HCEC 1CT (cell line): Measurements from ENCODE around the gene YKT6.
A peak's percentile ranks its signal among the peaks of the same experiment; 100 is the strongest.
"Not testable (repeated sequence)": the region's sequence is repeated elsewhere in the genome, so short reads cannot be mapped to it uniquely, and the experiment has no call there.

Source experiments
- DNase-seq: peaks from one replicate; pipeline ENCODE4 v3.0.0-alpha.2; 2017

The YKT6 gene

GRCh38 chr7:44172803-44173424, 27.9 kb upstream of the YKT6 start:
- DNase-seq, result no peak

- DNase-seq, result no peak
Observed at GRCh38 chr7:44173911-44174693, 26.7 kb upstream of the YKT6 start.

DNA sequence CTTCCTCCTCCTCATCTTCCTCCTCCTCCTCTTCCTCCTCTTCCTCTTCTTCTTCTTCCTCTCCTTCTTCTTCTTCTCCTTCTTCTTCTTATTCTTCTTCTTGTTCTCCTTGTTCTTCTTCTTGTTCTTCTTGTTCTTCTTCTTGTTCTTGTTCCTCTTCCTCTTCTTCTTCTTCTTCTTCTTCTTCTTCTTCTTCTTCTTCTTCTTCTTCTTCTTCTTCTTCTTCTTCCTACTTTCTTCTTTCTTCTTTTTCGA, 26.2 kb upstream of the YKT6 start:
- not testable (repeated sequence) for DNase-seq

DNA sequence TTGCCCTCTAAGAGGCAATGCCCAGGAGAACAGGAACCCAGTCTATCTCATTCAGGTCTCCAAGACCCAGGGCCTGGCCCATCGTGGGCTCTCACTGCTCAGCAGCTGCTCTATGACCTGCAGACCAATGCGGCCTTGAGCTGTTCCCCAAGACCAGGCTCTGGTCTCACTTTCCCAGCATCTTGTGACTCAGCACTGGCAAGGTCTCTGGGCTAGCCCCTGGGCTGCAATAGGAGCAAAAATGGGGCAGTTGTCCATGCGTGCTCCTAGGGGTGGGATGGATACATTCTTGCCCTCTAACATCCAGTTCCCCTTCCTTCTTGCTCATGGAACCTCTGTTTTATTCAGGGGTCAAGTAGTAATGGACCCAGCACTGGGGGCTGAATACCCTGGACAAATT, 25.0 kb upstream of the YKT6 start:
- DNase-seq, result no peak

GRCh38 chr7:44176486-44176885, 24.3 kb upstream of the YKT6 start:
- DNase-seq, result no peak

- DNase-seq, result no peak
Observed at GRCh38 chr7:44177570-44178131, 23.1 kb upstream of the YKT6 start.

- no peak for DNase-seq
Observed at GRCh38 chr7:44180631-44181030, 20.1 kb upstream of the YKT6 start.

DNA sequence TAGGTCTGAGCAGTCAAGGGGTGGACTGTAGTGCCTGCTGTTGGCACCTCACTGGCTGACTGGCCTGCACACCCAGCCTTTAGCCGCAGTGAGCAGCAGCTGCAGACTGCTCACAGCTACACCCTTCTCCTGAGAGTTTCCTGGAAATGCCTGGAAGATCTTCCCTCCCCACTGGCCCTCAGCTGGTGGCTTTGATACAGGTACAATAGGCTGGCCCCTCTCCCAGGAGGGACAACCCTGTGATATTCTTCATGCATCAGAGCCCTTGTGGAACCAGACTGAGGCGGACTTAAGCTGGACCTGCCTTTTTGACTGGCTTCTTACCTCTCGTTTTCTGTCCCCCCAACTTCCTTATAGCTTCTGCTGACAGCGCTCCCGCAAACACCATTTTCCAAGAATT, 18.0 kb upstream of the YKT6 start:
- DNase-seq, result no peak

DNA sequence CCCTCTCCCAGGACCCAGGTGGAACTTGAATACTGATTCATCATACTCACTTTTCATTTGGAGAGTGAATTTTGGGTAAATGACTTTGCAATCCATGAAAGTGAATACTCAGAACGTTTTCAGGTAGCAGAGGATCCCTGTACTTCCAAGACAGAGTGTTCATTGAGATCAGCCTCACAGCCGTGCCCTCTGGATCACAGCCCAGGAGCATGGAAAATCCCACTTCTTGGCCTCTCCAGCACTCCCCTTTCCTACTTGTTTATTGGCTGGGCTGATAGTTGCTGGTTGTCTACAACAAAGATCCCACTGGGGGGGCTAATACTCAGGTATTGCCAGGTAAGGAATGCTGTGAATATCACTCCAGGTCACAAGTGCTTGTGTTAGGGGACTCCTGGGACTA, 17.4 kb upstream of the YKT6 start:
- no peak for DNase-seq

DNA sequence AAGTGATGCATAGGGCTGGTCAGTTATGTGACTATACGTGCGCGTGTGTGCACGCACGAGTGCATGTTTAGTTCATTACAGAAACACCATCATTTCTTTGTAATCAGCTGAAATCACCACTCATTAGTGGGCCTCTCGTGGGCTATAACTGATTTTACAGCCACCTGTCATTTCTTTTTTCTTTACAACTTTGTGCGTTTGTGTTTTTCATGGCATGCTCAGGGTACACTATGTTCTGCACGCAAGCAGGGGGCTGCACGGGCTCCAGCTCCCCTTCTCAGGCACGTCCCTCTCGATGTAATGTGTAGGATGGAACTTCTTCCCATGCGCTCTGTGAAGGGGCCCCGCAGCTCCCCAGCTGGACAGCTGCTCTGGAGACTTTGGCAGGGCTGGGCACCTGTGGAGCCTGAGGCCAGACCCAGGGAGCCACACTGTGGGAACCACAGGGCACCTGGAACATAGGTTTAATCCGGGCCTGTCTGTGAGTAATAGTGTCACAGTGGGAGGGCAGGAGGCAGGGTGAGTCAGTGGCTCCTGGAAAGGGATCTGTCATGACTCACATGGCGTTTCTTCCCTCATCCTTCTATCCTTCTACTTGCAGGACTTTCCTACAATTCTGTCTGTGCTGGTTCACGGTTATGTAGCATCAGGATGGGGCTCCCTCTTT, 16.4 kb upstream of the YKT6 start:
- peak; percentile 80 for DNase-seq

DNA sequence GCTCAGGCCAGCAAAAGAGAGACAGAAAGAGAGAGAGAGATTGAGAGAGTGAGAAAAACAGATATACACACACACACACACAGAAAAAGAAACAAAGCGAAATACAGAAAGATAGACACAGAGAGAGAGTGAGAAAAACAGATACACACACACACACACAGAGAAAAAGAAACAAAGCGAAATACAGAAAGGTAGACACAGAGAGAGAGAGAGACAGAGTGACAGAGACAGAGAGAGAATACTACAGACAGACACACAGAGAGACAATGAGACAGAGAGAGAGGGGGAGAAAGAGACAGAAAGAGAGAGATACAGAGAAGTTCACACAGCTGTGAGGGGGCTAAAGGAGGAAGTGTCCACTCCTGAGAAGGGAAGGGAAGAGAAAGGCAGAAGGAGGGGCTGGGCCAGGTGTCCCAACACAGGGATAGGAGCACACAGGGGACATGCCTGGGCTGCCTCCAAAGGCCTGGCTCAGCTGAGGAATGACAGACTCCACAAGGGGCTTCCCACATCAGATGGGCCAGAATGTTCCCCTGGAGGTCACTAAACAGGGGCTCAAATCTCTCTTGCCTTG, 15.8 kb upstream of the YKT6 start:
- DNase-seq, result no peak

DNA sequence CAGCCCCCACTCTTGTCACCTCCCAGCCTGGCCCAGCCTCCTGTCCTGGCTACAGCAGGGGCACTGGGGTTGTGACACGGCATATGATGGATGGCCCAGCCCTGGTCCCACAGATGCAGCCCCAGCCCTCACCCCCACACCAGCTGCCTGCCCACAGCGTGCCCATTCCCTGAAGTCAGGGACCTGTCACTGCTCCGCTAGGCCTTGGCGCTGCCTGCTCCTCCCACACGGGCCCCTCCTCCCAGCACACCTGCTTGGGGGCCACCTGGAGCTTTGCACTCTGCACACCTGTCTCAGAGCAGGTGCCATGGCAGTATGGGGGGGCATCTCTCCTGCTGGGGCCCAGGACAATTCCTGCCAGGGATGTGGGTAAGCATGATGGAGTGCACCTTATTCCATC, 15.0 kb upstream of the YKT6 start:
- no peak for DNase-seq

GRCh38 chr7:44186736-44187135, 14.0 kb upstream of the YKT6 start:
- no peak for DNase-seq

DNA sequence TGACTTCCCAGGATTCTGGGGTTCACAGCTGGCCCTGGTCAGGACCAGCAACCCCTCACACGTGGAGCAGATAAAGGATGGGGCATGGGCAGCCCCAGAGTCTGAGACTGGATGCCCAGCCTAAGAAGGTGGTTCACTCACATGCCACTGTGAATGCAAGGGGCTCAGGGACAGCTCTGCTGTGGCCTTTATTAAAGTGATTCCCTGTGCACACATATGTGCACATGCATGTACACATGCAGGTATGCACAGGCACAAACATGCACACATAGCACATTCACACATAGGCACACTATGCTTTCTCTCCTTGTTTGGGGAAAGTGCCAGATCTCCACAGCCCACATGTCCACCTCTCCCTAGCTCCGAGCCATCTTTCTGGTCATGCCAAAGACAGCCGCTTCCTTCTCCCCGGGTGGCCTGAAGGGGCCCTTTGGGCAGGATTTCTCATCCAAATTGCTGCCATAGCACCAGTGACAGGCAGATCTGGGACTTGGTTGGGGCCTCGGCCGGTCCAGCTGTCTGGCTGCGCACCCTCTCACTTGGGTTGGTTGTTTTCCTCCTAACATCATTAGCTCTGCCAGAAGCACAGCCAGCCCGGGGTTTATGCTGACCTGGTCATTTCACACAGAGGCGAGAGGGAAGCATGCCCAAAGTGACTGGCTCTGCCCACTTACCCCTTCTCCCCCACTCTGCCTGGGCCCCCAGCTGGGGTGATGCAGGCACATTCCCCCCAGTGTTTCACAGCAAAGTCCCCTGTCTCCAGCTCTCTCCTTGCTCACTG, 13.0 kb upstream of the YKT6 start:
- DNase-seq, result no peak

DNA sequence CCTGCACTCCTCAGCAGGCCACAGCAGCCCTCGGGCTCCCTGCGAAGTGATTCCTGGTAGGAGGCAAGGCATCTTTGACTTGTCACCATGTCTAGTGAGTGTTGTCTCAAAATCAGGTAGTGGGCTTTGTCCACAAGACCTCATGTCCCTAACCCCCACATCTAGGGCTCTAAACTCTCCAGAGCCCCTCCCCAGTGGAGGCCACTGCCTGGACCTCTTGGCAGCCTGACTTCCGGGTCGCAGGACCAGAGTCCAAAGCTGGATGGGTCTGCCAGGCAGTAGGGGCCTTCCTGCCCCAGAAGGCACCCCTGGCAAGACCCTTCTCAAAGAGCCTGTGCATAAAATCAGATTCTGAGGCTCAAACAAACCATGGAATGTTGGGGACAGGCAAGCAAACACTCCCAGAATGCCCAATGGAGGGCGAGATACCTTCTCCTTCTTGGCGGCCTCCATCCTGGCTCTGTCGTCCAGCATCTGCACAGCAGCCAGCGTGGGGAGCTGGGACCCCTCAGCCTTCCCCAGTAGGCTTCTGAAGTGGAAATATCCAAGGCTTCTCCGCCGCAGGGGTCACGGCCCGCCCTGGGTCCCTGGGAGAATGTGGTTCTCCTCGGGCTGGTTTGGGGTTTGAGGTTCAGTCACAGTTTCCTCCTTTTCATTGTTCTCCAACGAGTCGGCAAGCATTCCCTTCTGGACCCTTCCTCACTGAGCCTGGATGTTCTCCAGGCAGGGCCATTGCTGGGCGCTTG, 12.1 kb upstream of the YKT6 start:
- DNase-seq, result no peak

DNA sequence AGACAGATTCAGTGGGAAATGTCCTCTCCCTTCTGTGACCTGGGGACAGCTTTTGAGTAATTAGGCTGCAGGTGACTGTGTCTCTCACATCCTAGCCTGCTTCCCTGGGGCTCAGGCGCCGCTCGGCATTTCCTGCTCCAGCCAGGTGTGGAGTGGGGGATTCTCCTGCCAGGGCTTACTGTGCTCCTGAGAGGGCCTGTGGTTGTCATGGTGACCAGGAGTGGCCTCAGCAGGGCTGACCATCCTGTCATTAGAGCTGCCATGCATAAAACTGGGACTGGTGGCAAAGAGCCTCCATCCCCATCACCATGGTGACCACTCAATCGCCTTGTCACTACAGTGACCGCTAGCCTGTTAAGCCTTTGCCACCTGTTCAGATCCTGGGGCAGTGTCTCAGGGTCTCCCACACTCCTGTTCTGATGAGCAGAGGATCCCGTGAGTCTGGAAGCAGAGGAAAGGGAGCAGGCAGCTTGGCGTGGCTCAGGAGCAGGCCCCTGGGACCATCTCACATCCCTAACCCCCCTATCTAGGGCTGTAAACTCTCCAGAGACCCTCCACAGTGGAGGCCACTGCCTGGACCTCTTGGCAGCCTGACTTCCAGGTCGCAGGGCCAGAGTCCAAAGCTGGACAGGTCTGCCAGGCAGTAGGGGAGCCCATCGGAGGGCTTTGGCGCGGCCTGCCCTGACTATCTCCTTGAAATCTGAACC, 11.3 kb upstream of the YKT6 start, which contains the start of gene GCK:
Gene GCK, minus strand, starts transcription at position 154 of the 707 bp plus-strand sequence. CDS start 486 bp downstream, outside the sequence.
- no peak for DNase-seq

DNA sequence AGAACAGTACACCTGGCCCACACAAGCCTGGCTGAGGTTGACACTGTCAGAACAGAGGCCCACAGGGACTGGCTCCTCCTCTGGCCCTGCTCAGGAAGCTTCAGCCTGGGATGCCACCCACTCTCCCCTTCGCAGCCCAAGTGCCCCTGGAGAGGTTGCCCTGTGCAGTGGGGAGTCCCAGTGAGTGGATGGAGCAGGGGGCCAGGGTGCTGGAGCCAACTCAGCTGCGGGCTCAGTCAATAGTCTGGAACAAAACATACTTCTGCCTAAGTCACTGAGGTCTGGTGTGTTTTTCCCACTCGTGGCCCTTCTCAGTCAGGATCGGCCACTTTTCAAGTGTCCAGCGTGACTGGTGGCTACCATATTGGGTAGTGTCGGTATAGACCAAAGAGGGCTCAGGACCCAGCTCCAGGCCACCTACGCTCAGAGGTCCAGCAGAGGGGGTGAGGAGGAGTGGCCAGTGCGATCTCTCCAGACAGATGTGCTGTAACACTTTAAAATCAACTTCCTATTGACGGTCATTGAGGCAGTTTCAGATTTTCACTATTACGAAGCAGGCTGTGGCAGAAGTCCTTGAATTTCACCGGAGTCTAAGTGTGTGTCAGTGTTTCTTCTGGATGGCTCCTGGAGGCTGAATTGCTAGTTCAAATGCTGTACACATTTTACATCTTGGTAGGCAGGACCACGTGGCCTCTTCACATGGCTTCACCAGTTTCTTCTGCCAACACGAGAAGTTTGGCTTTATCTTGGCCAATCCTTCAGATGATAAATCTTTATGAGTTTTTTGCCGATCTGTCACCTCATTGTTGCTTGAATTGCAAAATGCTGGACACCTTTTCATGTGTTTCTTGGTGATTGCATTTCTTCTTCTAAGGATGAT, 10.5 kb upstream of the YKT6 start:
- DNase-seq, result no peak

- no peak for DNase-seq
Observed at GRCh38 chr7:44191171-44191570, 9.6 kb upstream of the YKT6 start.

DNA sequence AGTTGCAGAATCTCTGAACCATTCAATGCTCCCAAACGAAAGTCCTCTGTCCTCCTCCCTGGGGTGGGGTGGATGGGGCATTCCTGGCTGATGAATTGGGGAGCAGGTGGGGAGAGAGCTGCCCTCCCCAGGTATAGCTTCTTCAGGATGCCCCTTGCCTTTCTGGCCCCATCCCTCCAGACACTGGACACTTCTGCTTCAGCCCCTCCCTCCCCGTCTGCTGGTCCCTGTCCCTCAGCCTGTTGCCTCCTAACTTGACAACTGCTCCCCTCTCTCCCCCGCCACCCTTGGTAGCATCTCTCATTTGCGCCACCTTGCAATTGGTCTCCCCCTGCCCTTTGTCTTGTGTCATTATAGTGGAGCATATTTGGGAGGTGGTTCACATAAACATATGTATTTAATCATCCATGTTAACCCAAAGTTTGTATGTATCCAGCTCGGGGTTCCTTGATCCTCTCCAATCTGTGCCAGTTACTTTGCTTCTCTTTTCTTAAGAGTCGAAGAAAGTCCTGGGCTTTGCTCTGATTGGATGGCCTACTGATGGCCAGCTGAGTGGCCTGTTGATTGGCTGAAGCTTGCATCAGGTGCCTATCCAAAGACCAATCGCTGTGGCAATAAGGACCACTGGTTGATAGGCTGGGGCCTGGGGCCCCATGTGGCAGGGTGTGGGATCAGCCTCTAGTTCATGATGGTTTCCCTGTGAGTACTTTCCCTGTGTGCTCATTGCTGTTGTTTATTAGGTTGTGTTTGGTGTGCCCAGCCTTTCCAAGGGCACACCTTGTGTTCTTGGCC, 7.6 kb upstream of the YKT6 start:
- DNase-seq, result no peak

DNA sequence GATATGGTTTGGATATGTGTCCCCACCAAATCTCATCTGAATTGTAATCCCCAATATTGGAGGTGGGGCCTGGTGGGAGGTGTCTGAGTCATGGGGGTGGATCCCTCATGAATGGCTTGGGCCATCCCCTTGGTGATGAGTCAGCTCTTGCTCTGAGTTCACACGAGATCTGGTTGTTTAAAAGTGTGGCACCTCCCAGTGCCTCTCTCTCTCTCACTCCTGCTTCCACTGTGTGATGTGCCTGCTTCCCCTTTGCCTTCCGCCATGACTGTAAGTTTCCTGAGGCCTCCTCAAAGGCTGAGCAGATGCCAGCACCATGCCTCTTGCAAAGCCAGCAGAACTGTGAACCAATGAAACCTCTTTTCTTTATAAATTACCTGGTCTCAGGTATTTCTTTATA, 6.7 kb upstream of the YKT6 start:
- DNase-seq, result peak; percentile 55
